ENCODE results near the gene KRTAP1-5.
"Not testable (repeated sequence)": the region's sequence is repeated elsewhere in the genome, so short reads cannot be mapped to it uniquely, and the experiment has no call there.

Gene KRTAP1-5

DNA sequence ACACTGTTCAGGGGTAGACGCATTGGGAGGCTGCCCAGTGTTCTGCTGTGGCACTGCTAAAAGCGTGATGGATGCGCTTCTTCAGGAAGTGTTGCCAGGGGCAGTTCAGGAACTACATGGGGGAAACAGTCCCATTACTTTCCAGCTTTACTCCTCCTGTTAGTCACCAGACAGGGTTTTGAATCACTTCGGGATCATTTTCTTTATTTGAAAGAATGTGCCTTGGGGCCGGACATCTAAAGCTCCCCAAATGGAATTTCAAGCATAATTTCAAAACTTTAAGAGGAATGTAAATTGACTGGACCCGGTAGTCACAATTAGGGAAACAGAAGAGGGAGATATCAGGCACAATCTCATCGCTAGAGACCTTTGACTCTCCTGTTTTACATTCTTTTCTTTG, 21.4 kb upstream of the KRTAP1-5 start:
- DNase-seq (ENCODE audit: low read depth in 2 of 2) = no peak

DNA sequence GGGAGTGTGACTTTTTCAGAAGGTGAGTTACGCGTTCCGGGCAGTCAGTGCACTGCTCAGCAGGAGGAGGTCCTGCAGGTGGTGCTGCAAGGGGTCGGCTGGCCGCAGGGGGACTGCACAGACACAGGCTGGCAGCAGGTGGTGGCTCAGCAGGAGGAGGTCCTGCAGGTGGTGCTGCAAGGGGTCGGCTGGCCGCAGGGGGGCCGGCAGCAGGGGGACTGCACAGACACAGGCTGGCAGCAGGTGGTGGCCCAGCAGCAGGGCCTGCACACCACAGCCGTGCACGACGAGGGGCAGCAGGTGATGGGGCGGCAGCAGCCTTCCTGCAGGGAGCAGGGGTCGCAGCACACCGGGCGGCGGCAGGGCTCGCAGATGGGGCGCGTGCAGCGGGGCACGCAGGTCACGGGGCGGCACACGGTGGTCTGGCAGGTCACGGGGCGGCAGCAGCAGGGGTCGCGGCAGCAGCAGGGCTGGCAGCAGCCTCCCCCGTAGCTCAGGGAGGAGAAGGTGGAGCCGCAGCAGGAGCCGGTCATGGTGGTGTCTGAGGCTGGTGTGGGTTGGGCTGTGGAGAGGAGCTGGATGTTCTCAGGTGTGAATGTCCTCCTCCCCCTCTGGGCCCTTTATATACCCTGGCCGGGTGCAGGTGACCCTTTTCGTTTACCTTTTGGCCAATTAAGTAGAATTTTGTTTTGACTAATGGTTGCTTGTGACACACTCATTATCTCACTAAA, 19.9 kb upstream of the KRTAP1-5 start, which contains the start of gene KRTAP2-1:
Gene KRTAP2-1 (minus strand): TSS at position 582 of the 731 bp plus-strand sequence. CDS start 49 bp downstream, at position 533.
- DNase-seq (ENCODE audit: low read depth in 2 of 2) = not testable (repeated sequence)

DNA sequence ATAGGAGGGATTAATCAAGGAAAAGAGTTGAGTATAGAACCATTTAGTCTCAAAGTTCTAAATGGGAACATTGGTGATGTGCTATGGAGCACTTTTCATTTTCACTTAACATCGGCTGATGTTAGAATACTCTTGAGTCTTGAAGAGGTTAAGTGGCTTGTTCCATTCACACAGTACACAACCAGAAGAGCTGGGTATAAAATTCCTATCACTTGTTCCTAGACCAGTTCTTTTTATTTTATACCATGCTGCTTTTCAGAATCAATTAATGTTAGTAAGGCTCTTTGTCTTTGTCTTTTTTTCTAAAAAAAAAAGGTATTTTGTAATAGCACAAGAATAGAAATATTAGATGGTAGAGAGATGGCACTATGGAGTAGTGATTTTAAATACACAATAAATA, 15.9 kb upstream of the KRTAP1-5 start:
- no peak for DNase-seq (ENCODE audit: low read depth in 2 of 2)

DNA sequence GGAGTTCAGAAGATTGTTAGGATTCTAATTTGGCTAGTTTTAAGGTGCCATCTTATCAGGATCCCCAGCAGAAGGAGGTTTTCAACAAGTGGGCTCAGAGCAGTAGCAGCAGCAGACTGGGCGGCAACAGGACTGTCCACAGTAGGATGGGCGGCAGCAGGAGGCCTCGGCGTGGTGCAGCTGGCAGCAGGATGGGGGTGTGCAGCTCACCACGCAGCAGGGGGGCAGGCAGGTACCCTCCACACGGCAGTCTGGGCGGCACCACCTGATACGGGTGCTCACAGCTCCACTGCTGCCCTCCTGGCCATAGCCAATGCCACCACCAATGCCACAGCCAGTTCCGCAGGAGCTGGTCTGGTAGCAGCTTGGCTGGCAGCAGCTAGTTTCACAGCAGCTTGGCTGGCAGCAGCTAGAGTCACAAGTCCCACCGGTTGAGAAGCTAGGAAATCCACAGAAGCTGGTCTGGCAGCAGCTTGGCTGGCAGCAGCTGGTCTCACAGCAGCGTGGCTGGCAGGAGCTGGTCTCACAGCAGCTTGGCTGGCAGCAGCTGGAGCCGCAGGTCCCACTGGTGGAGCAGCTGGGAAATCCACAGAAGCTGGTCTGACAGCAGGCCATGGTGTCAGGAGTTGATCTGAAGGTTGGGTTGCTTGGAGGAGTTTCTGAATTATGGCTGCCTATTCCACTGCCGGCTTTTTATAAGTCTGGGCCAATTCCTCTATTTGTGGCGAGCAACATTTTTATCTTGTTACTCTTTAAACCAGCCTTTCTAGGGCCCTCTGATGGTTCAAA, 14.0 kb upstream of the KRTAP1-5 start, which contains the start of gene KRTAP1-1:
Gene KRTAP1-1 (minus strand): TSS at position 668 of the 789 bp plus-strand sequence. CDS start 53 bp downstream, at position 615.
- DNase-seq (ENCODE audit: low read depth in 2 of 2) = not testable (repeated sequence)

DNA sequence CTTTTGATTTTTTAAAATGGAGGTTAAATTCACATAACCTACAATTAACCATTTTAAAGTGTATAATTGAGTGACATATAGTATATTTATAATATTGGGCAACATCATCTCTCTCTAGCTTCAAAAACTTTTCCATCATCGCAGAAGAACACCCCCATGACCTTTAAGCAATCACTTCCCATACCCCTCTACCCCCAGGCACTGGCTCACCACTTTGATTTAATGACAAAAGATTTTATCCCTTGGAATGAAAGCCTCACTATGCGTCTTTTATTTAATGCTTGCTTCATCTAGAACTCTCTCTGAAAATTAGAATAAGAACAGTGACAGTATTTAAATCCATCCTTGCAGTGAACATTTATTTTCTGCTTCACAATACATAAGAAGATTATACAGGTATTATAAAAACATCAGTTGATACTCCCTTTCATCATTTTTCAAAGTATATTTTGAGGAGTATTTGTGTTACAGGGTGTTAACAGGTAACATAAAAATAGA, 10.9 kb upstream of the KRTAP1-5 start:
- DNase-seq (ENCODE audit: low read depth in 2 of 2) = no peak

DNA sequence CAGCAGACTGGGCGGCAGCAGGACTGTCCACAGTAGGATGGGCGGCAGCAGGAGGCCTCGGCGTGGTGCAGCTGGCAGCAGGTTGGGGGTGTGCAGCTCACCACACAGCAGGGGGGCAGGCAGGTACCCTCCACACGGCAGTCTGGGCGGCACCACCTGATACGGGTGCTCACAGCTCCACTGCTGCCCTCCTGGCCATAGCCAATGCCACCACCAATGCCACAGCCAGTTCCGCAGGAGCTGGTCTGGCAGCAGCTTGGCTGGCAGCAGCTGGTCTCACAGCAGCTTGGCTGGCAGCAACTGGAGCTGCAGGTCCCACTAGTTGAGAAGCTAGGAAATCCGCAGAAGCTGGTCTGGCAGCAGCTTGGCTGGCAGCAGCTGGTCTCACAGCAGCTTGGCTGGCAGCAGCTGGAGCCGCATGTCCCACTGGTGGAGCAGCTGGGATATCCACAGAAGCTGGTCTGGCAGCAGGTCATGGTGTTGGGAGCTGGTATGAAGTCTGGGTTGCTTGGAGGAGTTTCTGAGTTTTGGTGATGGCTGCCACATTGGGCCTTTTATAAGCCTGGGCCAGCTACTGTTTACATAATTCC, 7.4 kb upstream of the KRTAP1-5 start, which contains the start of gene KRTAP1-3:
Gene KRTAP1-3 (minus strand): TSS at position 529 of the 590 bp plus-strand sequence. CDS start 53 bp downstream, at position 476.
- not testable (repeated sequence) for DNase-seq (ENCODE audit: low read depth in 2 of 2)

DNA sequence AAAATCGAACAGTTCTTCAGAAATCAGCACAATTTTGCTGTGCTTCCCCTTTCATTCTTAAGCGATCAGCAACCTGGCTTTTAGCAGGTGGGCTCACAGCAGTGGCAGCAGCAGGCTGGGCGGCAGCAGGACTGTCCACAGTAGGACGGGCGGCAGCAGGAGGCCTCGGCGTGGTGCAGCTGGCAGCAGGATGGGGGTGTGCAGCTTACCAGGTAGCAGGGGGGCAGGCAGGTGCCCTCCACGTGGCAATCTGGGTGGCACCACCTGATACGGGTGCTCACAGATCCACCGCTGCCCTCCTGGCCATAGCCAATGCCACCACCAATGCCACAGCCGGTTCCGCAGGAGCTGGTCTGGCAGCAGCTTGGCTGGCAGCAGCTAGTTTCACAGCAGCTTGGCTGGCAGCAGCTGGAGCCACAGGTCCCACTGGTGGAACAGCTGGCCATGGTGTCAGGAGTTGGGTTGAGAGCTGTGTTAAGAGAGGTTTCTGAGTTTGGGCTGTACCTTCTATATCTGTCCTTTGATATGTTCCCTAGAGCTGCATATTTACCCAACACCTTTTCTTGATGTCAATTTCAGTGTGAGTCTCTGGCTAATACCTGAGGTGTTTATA, 2.7 kb upstream of the KRTAP1-5 start, which contains the start of gene KRTAP1-4:
Gene KRTAP1-4 (minus strand): TSS at position 563 of the 613 bp plus-strand sequence. CDS start 117 bp downstream, at position 446.
- no peak for DNase-seq (ENCODE audit: low read depth in 2 of 2)

DNA sequence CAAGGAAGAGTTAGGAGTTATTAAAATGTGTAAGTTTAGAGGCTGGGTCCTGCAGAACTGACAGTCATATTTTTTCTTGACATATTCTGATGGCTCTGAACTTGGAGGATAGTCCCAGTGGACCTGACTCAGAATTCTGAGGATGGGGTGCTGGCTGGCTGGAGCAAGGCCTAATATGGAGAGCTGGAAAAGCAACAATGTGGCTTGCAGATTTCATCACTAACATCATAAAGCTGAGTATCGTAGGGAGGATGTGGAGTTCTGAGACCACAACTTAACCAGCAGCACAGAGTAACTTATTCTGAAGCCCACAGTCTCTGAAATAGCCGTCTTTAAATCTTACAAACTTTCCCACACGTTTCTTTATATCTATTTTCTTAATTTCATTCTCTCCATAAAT, 2.3 kb downstream of the KRTAP1-5 start:
- no peak for DNase-seq (ENCODE audit: low read depth in 2 of 2)

DNA sequence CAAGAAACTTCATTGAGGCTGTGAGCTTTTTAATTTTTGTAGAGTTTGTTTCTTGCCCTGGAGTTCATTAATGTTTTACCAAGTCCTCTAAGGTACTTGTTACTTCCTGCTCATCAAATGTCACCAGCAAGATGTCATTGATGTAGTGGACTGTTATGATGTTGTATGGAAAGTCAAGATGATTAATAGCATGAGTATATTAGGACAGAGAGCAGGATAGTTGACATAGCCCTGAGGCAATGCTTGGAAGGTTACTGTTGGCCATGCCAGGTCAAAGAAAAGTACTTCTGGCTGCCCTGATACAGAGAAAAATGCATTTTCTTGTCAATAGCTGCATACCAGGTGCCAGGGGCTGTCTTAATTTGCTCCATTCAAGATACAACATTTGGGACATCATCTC, 6.7 kb downstream of the KRTAP1-5 start:
- no peak for DNase-seq (ENCODE audit: low read depth in 2 of 2)

DNA sequence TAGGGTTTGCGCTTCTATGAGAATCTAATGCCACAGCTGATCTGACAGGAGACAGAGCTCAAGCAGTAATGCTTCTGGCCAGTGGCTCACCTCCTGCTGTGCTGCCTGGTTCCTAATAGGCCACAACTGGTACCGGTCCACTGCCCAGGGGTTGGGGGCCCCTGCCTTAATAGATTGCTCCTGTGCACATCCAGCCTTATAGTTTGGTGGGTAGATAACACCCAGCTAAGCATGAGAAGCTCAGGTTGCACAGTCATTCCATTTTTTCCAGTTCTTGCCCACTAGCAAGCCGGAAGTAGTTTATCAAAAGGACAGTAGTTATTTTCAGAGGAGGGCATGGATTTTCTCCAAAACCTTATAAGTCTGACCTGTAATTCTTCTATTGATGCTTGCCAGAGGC, 7.6 kb downstream of the KRTAP1-5 start:
- DNase-seq (ENCODE audit: low read depth in 2 of 2) = no peak

DNA sequence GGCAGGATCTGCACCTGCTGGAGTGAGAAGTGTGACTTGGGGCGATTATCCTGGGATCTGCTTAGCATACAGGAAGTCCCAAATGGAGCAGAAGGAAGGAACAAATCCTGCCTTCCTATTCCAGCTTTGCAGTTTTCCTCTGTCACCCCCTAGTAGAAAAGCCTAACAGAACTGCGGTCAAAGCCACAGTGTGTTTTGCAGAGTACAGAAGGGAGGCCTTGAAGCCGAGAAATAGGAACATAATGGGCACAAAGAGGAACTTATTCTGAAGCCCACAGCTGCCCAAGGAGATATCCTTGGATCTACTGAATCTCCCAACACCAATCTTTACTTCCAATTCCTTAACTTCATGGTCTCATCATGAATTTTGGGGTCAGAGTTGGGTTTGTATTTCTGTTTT, 8.5 kb downstream of the KRTAP1-5 start:
- DNase-seq (ENCODE audit: low read depth in 2 of 2) = no peak

DNA sequence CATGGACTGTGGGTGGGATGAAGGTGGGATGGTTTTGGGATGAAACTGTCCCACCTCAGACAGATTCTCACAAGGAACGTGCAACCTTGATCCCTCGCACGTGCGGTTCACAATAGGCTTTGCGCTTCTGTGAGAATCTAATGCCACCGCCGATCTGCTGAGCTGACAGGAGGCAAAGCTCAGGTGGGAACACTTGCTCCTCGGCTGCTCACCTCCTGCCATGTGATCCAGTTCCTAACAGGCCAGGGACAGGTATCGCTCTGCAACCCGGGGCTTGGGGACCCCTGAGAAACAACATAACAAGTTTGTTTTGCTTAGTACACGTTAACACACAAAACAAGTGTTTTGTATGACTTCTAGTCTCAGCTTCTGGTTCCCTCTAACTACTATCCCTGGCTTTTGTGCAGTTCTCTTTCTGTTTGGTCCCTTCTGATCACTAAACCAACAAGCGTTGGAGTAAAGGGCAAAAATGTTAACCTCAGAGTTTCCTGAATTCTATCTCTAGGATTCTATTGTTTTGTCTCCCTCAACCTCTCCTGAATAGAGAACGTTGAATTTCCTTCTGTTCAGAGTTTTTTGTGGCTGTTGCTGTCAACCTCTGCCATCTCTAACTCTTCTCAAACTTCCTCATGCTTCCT, 10.3 kb downstream of the KRTAP1-5 start:
- no peak for DNase-seq (ENCODE audit: low read depth in 2 of 2)

DNA sequence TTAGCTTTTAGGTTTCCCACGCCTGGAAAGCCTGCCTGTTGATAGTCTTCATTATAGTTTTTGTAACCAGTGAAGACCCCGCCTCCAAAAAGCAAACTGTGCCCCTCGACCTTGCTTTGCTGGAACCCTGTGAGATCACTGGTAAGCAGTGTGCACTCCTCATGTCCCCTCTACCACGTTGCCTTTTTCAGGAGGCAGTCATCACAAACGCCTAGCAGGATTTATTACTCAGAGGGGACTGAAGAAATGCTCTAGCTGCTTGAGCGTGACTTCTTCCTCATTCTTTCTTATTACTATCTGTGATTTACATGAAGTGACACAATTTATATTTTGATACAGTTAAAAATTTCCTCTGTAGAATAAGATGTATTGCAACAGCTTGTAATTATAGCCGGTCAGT, 11.6 kb downstream of the KRTAP1-5 start:
- no peak for DNase-seq (ENCODE audit: low read depth in 2 of 2)

DNA sequence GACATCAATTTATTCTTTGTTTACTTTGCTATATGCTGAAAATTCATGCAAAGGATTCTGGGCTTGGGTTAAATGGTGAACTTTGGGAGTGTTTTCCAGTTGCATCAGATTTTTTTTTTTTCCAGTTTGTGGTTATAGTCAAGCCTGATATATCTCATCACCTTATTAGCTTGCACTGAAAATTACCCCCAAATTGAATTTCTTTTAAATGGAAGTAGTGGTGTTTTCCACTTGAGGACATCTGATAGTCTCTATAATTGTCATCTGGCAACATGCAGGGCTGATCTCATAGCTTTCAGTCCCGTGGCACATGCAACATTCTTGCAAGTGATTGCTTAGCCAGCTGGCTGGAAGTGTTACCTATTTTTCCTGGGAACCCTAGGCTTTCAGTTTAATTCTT, 13.4 kb downstream of the KRTAP1-5 start:
- no peak for DNase-seq (ENCODE audit: low read depth in 2 of 2)

DNA sequence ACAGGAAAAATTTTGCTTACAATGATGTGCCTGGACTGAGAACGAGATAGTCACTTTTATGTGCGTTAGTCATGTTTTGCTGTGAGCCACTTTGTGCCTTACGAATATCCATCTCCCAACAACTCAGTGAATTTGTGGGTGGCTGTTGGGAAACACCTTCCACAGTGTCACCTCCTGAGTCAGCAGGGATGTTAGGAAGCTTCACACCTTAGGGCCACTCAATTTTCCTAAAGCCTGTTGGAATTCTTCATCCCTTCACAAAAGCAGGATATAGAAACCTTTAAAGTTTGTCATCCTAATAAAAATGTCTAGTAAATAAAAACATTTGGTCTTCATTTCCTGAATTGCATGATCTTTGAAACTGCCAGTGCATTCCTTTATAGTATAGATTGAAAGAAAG, 13.8 kb downstream of the KRTAP1-5 start:
- DNase-seq (ENCODE audit: low read depth in 2 of 2) = no peak

DNA sequence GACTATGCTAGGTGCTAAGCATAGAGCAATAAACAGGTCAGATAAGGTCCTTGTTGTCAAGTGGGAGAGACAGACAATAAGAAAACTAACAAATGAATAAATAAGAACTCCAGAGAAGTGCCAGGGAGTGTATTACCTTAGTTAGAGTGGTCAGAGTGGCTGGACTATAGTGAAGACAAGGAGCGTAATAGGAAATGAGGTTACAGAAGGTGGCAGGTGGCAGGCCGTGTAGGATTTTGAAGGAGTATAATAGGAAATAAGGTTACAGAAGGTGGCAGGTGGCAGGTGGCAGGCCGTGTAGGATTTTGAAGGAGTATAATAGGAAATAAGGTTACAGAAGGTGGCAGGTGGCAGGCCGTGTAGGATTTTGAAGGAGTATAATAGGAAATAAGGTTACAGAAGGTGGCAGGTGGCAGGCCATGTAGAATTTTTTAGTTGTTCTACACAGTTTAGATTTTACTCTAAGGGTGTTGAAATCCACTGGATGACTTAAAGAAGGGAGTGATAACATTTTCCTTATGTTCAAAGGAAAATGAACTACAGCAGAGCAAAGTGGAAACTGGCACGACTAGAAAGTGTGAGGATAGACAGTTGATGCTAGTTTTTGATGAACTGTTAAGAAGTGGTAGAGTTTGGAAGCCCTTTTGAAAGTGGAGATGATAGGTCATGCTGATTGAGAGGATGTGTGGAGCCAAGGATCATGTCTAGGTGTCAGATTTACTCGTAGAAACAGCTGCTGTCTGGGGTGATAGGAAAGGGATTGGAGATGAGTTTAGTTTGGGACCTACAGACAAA, 14.5 kb downstream of the KRTAP1-5 start:
- DNase-seq (ENCODE audit: low read depth in 2 of 2) = no peak

DNA sequence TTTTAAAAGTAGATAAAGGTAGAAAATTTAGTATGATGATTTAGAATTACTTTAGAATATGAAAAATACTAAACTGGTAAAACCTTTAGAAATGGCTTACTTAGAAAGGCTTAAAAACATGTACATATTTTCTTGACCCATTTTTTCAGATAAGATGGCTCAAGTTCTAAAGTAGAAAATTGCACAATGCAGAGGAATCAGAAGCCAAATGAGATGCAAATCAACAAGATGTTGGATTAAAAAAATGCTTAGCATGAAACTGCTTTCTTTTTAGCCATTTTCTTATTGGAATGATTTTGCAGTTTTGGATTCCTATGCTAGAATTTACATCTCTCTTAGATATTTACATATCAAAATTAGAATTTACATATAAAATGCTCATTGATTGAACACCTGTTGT, 16.6 kb downstream of the KRTAP1-5 start:
- DNase-seq (ENCODE audit: low read depth in 2 of 2) = no peak

DNA sequence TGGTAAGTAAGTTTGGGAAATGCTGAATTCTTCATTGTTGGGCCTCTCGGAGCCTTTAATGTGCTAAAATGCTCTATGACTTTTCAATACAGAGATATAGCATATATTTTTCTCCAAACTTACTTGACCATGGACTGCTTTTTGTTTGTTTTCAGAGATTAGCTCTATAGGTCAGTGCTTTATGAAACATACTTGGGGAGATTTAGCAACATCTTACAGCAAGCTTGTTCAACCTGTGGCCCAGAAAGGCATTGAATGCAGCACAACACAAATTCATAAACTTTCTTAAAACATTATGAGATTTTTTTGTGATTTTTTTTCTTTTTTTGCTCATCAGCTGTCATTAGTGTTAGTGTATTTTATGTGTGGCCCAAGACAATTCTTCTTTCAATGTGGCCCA, 17.1 kb downstream of the KRTAP1-5 start:
- DNase-seq (ENCODE audit: low read depth in 2 of 2) = no peak

DNA sequence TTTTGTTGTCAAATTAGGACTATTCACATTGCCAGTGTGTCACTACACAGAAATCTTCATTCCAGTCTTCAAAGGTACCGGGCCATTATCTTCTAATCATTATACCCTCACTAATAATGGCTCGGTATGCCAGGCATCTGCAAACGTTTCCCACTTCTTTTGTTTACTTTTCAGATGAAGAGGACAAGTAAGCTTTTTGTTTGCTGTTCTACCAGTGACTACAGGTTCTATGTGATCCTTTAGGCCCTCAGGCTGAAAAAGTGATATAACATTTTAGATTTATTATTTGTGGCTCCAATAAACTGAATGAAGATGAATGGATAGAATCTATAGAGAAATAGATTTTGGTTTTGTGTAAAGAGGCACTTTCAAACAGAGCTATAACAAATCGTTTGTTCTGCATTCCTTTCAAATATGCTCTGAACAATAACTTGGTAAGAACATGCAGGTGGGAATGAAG, 17.7 kb downstream of the KRTAP1-5 start:
- no peak for DNase-seq (ENCODE audit: low read depth in 2 of 2)

DNA sequence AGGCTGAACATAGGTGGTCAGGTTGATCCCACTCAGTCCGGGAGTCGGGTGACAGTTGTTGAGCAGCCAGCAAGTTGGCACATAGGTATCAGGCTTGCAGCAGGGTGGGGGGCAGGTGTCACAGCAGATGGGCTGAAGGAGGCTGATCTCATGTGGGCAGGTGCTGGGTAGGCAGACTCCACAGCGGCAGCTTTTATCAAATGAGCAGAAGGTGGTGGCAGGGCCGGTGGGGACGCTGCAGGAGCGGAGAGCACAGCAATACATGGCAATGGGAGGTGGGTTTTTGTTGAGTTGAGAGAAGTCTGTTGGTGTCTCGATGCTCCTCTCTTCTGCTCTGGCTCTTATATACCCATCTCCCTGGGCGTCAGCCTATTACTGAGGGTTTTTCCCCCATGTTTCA, 18.2 kb downstream of the KRTAP1-5 start, which contains the start of gene KRTAP3-1:
Gene KRTAP3-1 (minus strand): TSS at position 318 of the 400 bp plus-strand sequence. CDS start 54 bp downstream, at position 264.
- no peak for DNase-seq (ENCODE audit: low read depth in 2 of 2)
